GM18526 (cell line): Measurements from ENCODE around the gene MAD1L1.

Experiments used
- POLR2A ChIP-seq: IDR thresholded peaks from 3 replicates; pipeline ENCODE4 v1.6.1; 2011; ENCODE audit not compliant: insufficient read length; ENCODE audit errors: extremely low read depth

Gene MAD1L1

GRCh38 chr7:1899951-1900762 lies 332.6 kb downstream of the MAD1L1 start:
- TF ChIP-seq POLR2A, result no peak

- TF ChIP-seq POLR2A, result no peak
Measured at GRCh38 chr7:1899196-1899595, 333.5 kb downstream of the MAD1L1 start.

DNA sequence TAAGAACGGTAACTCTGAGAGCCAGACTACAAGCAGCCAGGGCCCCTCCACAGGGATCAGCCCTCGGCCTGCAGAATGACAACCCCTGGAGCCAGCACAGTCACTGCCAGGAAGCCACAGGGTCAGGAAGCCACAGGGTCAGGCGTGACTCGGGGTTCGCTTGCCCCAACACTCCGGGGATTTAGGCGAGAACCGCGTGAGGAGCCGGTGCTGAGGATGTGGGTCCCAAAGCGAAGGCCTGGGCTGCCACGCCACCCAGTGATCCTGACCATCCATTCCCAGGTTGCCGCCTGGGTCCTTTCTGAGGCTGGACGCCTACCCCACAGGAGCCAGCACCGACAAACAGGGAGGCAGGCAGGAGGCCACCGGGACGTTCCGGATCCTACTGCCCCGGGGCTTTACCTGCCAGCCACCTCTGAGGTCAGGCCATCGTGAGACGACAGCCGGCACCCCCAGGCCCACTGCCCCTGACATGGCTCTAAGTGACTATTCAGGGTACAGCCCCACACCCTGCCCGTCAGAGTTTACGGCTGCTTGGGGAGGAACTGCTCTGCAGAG lies 334.0 kb downstream of the MAD1L1 start:
- TF ChIP-seq POLR2A, result no peak

- no peak for TF ChIP-seq POLR2A
Measured at GRCh38 chr7:1897861-1898627, 334.7 kb downstream of the MAD1L1 start.

DNA sequence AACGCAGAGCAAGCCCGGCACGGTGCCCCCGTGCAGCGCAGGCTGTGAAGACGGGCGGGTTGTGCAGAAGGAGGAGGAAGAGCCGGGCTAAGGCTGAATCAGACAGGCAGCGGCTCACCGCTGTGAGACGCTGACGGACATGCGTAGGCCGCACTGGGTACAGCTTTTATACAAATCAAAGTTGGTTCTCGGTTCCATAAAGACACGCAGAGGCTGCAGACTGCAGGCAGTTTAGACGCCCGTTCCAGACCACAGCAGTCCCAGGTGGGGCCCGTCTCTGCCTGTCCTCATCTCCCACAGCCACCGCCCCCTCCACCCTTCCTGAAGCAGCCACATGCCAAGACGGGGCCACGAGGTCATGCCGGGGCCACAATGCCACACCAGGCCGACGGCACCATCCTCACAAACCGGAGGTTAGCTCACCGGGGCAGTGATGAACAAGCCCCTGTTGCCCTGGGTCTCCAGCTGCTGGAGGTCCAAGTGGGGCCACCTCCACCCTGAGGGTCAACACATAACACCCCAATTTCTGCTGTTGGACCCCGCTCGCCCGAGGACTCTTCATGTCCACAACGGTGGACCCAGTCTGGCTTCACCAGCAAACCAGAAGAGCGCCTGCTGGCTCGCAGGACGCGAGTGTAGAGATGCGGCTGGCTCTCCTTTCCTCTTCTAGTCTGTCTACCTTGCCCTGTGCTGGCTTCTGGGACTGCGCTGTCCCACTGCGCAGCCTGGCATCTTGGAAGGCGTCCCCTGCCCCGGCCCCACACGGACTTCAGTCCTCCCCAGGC lies 335.5 kb downstream of the MAD1L1 start:
- TF ChIP-seq POLR2A, result no peak

GRCh38 chr7:1895664-1896515 lies 336.9 kb downstream of the MAD1L1 start:
- no peak for TF ChIP-seq POLR2A

GRCh38 chr7:1894906-1895663 lies 337.7 kb downstream of the MAD1L1 start:
- no peak for TF ChIP-seq POLR2A

GRCh38 chr7:1894313-1894900 lies 338.3 kb downstream of the MAD1L1 start:
- TF ChIP-seq POLR2A, result no peak

GRCh38 chr7:1893451-1893850 lies 339.3 kb downstream of the MAD1L1 start:
- TF ChIP-seq POLR2A, result no peak

DNA sequence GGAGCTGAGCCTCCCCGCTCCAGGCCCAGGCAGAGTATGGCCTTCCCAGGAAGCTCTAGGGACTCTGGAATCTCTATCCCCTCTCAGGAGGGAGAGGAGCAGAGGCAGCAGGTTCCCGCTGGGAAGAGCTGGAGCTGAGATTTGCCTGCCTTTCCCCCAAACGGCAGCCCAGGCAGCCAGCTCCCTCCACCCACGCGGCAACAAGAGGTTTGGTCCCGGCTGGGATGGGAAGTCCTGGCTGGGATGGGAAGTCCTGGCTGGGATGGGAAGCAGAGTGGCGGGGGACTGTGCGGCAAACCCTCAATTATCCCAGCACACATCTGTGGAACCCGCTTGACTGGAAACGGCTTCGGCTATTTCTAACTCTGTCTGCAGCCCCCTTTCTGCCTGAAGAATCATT lies 339.7 kb downstream of the MAD1L1 start:
- TF ChIP-seq POLR2A, result no peak

- no peak for TF ChIP-seq POLR2A
Measured at GRCh38 chr7:1892011-1892965, 340.5 kb downstream of the MAD1L1 start.
